ENCODE measurements around the gene EPB41L4B.

EPB41L4B gene

DNA sequence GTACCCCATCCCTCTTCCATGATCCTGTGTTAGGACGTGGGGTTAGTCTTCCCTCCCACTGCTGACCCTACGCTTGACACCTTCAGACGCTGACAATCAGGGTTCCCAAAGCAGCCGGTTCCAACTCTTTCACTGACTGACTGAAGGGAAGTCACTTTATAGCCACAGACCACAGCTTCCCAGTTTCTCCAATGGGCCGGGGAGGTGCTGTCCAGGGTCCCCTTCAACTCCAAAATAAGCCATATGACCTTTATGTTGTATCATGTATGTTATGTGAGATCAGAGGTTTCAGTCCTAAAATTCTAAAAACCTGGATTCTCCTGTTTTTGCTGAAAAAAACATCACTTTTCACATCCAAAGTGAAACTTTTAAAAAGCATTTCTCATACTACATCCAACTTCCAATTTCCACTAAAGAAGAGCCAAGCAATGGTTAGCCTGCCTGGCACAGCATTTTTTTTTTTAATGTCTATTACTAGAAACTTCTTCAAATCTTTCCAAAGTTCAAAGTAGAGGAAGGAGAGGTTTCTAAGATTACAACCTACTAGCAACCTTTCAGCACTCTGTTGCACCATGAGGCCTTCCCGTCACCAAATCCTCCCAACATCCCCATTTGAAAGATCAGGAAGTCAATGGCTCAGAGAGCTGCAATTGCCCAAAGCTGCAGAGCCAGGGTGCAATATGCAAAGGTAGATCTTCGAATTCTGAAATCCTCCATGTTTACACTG, 5.2 kb downstream of the EPB41L4B start:
- TF ChIP-seq CTCF (conservative IDR thresholded peaks at IDR 0.05; ENCODE audit: low read depth, low read length) = no peak
- no peak for DNase-seq (ENCODE audit: low read depth)
- no peak overlapping the region for H3K4me3 ChIP-seq (ENCODE audit: low read length)

DNA sequence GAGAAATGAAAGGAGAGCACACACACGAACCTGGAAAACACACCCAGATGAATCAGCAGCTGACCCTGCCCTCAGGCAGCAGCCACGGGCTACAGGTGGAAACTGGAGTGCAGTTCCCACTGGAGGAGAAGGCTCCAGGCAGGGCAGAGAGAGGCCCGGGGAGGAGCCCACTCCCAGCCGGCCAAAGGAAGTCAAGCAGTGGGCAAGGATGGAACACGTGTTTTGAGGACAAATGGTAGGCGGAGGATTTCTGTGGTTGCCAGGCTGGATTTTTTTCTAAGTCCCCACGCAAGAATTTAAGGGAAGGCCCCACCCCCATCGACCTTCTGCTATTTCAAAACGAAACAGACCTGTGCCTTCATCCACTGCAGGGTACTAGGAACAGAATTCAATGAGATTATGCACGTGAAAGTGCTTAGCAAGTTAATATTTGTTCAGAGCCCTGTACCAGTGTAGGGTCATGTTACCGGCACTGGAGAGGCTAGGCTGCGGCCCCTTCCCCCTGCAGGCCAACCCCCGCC, 6.8 kb downstream of the EPB41L4B start:
- DNase-seq (ENCODE audit: low read depth) = peak; percentile 76
- no peak for TF ChIP-seq CTCF (conservative IDR thresholded peaks at IDR 0.05; ENCODE audit: low read depth, low read length)
- no peak overlapping the region for H3K4me3 ChIP-seq (ENCODE audit: low read length)

DNA sequence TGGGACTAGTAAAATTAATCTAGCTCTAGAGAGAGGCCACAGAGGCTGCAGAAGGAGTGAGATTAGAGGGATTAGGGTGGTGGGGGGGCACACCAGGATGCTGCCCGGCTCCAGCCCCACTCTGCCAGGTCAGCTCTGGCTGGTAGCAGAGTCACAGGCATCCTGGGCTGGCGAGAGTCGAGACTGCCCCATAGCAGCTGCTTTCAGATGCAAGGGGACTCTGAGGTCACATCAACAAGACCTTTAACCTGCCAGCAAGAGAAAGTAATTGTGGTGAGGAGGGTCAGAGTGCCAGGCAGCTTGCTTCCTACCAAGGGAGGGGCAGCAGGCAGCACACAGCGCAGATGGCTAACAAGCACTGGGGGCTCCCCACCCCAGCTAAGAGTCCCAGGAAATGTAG, 7.5 kb downstream of the EPB41L4B start:
- TF ChIP-seq CTCF (conservative IDR thresholded peaks at IDR 0.05; ENCODE audit: low read depth, low read length) = no peak
- no peak for DNase-seq (ENCODE audit: low read depth)
- H3K4me3 ChIP-seq (ENCODE audit: low read length) = no peak overlapping the region

GRCh38 chr9:109312783-109313182, 8.1 kb downstream of the EPB41L4B start:
- no peak for TF ChIP-seq CTCF (conservative IDR thresholded peaks at IDR 0.05; ENCODE audit: low read depth, low read length)
- DNase-seq (ENCODE audit: low read depth) = no peak

GRCh38 chr9:109311731-109312130, 9.1 kb downstream of the EPB41L4B start:
- TF ChIP-seq CTCF (conservative IDR thresholded peaks at IDR 0.05; ENCODE audit: low read depth, low read length) = no peak
- no peak overlapping the region for H3K4me3 ChIP-seq (ENCODE audit: low read length)
- DNase-seq (ENCODE audit: low read depth) = no peak

More at GRCh38 chr9:109312783-109313182, 8.1 kb downstream of the EPB41L4B start:
- no peak overlapping the region for H3K4me3 ChIP-seq (ENCODE audit: low read length)

GRCh38 chr9:109311286-109311685, 9.6 kb downstream of the EPB41L4B start:
- no peak for TF ChIP-seq CTCF (conservative IDR thresholded peaks at IDR 0.05; ENCODE audit: low read depth, low read length)
- H3K4me3 ChIP-seq (ENCODE audit: low read length) = no peak overlapping the region
- no peak for DNase-seq (ENCODE audit: low read depth)

GRCh38 chr9:109310486-109310901, 10.4 kb downstream of the EPB41L4B start:
- no peak for TF ChIP-seq CTCF (conservative IDR thresholded peaks at IDR 0.05; ENCODE audit: low read depth, low read length)
- H3K4me3 ChIP-seq (ENCODE audit: low read length) = no peak overlapping the region
- DNase-seq (ENCODE audit: low read depth) = no peak

Measured in retinal pigment epithelial cell (primary cell).